K562 (cell line): ENCODE data around the gene TRMT2A. TPM values are rescaled to one million over a fixed set of nuclear protein-coding genes. Genes with fewer than 3 reads are reported as not detected.

Experiments used
- ELF2 ChIP-seq: fragments of 250-450 bp; sonication (Bioruptor Pico); IDR thresholded peaks from 2 replicates; pipeline ENCODE4 v1.5.0; 2021; ENCODE audit warnings: mild to moderate bottlenecking
- ELF4 ChIP-seq: fragments of 450-650 bp; formaldehyde crosslinking; IDR thresholded peaks from 2 replicates; pipeline ENCODE4 v1.4.0; 2022; ENCODE audit warnings: missing genetic modification characterization
- EP300 ChIP-seq: IDR thresholded peaks from 2 replicates; pipeline ENCODE4 v1.6.1; 2012; ENCODE audit warnings: low read length, improper control_type of control experiment
- ETV6 ChIP-seq, 3 experiments: fragments of 150-350 bp in 1 of 3; sonication (generic) in 1 of 3; formaldehyde crosslinking in 1 of 3; IDR thresholded peaks; 2 replicates each; pipeline versions ENCODE4 v1.6.1 to v1.8.0; 2014 to 2022; ENCODE audit warnings: borderline replicate concordance in 2 of 3, low read depth in 2 of 3, antibody characterized with exemption in 1 of 3, low read length in 1 of 3, mild to moderate bottlenecking in 1 of 3, missing genetic modification reagents in 1 of 3
- HEY1 ChIP-seq: fragments of 250-450 bp; sonication (Bioruptor Pico); IDR thresholded peaks from 2 replicates; pipeline ENCODE4 v1.5.0; 2020; ENCODE audit warnings: mild to moderate bottlenecking, moderate library complexity, borderline replicate concordance
- HMGN3 ChIP-seq: IDR thresholded peaks from 2 replicates; pipeline ENCODE4 v1.6.1; 2011; ENCODE audit warnings: borderline replicate concordance, low read depth, mild to moderate bottlenecking, mixed read lengths, low read length; ENCODE audit not compliant: insufficient read length; ENCODE audit errors: extremely low read depth
- IRF2 ChIP-seq: sonication (generic); formaldehyde crosslinking; IDR thresholded peaks from 2 replicates; pipeline ENCODE4 v1.8.1; 2022; ENCODE audit warnings: mild to moderate bottlenecking, missing genetic modification reagents
- KAT2B ChIP-seq: IDR thresholded peaks from one replicate; pipeline ENCODE4 v1.6.1; 2012; ENCODE audit warnings: low read depth, mild to moderate bottlenecking, control low read depth, inconsistent platforms, low read length, moderate library complexity
- KDM1A ChIP-seq, 2 experiments: fragments of 450-650 bp; IDR thresholded peaks; 2 replicates each; pipeline ENCODE4 v1.6.1; 2016; ENCODE audit warnings: mild to moderate bottlenecking in 2 of 2
- KDM2B ChIP-seq: fragments of 250-450 bp; sonication (Bioruptor Pico); IDR thresholded peaks from 2 replicates; pipeline ENCODE4 v1.8.0; 2021; ENCODE audit warnings: mild to moderate bottlenecking, moderate library complexity
- MAFK ChIP-seq: IDR thresholded peaks from 2 replicates; pipeline ENCODE4 v1.6.1; 2011; ENCODE audit warnings: low read length, improper control_type of control experiment
- MAZ ChIP-seq, 2 experiments: fragments of 450-650 bp in 1 of 2; sonication (generic) in 1 of 2; formaldehyde crosslinking; IDR thresholded peaks in 1 of 2; conservative IDR thresholded peaks in 1 of 2; 2 replicates each; pipeline versions ENCODE4 v1.4.0 to v1.5.0; 2020; ENCODE audit warnings: mild to moderate bottlenecking in 1 of 2, missing genetic modification reagents in 1 of 2
- MEF2D ChIP-seq: conservative IDR thresholded peaks from 2 replicates; pipeline ENCODE4 v1.6.1; 2016; ENCODE audit warnings: low read depth, missing genetic modification characterization, missing compliant biosample characterization
- MXD1 ChIP-seq: fragments of 250-450 bp; sonication (Bioruptor Pico); IDR thresholded peaks from 2 replicates; pipeline ENCODE4 v1.8.0; 2021; ENCODE audit warnings: borderline replicate concordance, mild to moderate bottlenecking, moderate library complexity; ENCODE audit not compliant: poor library complexity, severe bottlenecking
- MXI1 ChIP-seq: IDR thresholded peaks from 2 replicates; pipeline ENCODE4 v1.6.1; 2011; ENCODE audit warnings: low read depth, mild to moderate bottlenecking, improper control_type of control experiment, low read length
- POLR2AphosphoS5 ChIP-seq: IDR thresholded peaks from 2 replicates; pipeline ENCODE4 v1.6.1; 2011; ENCODE audit warnings: mild to moderate bottlenecking, low read depth, low read length, moderate library complexity; ENCODE audit not compliant: control insufficient read depth, insufficient read depth
- RAD21 ChIP-seq, 2 experiments: fragments of 250-450 bp in 1 of 2; fragments of 450-650 bp in 1 of 2; sonication (Bioruptor Pico) in 1 of 2; formaldehyde crosslinking in 1 of 2; IDR thresholded peaks in 1 of 2; conservative IDR thresholded peaks in 1 of 2; 2 replicates each; pipeline versions ENCODE4 v1.4.0 to v1.8.0; 2020 to 2022; ENCODE audit warnings: mild to moderate bottlenecking in 2 of 2, moderate library complexity in 1 of 2
- RAD51 ChIP-seq: fragments of 450-650 bp; IDR thresholded peaks from 2 replicates; pipeline ENCODE4 v1.7.1; 2016; ENCODE audit warnings: low read depth, mild to moderate bottlenecking, borderline replicate concordance
- RBM15 ChIP-seq: fragments of 200-400 bp; formaldehyde crosslinking; IDR thresholded peaks from 2 replicates; pipeline ENCODE4 v1.6.1; 2018; ENCODE audit warnings: mild to moderate bottlenecking, low read length, moderate library complexity; ENCODE audit not compliant: insufficient read depth
- TAL1 ChIP-seq: fragments of 450-650 bp; IDR thresholded peaks from 2 replicates; pipeline ENCODE4 v1.6.1; 2016; ENCODE audit warnings: mild to moderate bottlenecking
- YBX1 ChIP-seq: fragments of 450-650 bp; IDR thresholded peaks from 2 replicates; pipeline ENCODE4 v1.7.1; 2016; ENCODE audit warnings: mild to moderate bottlenecking
- ZNF12 ChIP-seq: sonication (generic); formaldehyde crosslinking; IDR thresholded peaks from 2 replicates; pipeline ENCODE4 v1.4.0; 2020; ENCODE audit warnings: mild to moderate bottlenecking, missing genetic modification reagents
- ZNF217 ChIP-seq: sonication (generic); formaldehyde crosslinking; IDR thresholded peaks from 2 replicates; pipeline ENCODE4 v1.8.0; 2022; ENCODE audit warnings: mild to moderate bottlenecking, missing genetic modification reagents
- ZNF764 ChIP-seq: fragments of 250-450 bp; sonication (Bioruptor Pico); IDR thresholded peaks from 2 replicates; pipeline ENCODE4 v1.4.0; 2020; ENCODE audit warnings: low read depth, mild to moderate bottlenecking, moderate library complexity
- ZSCAN32 ChIP-seq: fragments of 450-650 bp; formaldehyde crosslinking; IDR thresholded peaks from 2 replicates; pipeline ENCODE4 v1.4.0; 2020; ENCODE audit warnings: mild to moderate bottlenecking, moderate library complexity
- polyA plus RNA-seq, 8 experiments: library from polyadenylated mRNA; depleted of rRNA in 4 of 8; stranded (reverse) in 5 of 8; unstranded in 3 of 8; fragments of >200 nt; fragmentation: Nextera tagmentation in 2 of 8; fragmentation: Illumina TruSeq in 1 of 8; extraction: Ambion mirVana in 2 of 8; extraction: Trizol in 1 of 8; gene quantifications; 2 replicates each; pipeline versions ENCODE4 v1.2.1 to v1.2.3, GENCODE V29; 2011 to 2014; ENCODE audit warnings: inconsistent platforms in 1 of 8, missing spikeins in 1 of 8
- total RNA-seq, 7 experiments: library from RNA; depleted of rRNA in 6 of 7; stranded (reverse); fragments of >200 nt in 6 of 7; fragmentation: Illumina TruSeq in 2 of 7; extraction: Trizol in 2 of 7; gene quantifications; 2 replicates each; pipeline versions ENCODE4 v1.2.1 to v1.2.3, GENCODE V29; 2011 to 2021; ENCODE audit warnings: low replicate concordance in 1 of 7
- TF ChIP-seq, protein P1 (sequence below): IDR thresholded peaks from 2 replicates; pipeline ENCODE4 v1.6.1; 2014; ENCODE audit warnings: antibody characterized with exemption
- TF ChIP-seq, protein P2 (sequence below): sonication (generic); formaldehyde crosslinking; IDR thresholded peaks from 2 replicates; pipeline ENCODE4 v1.8.0; 2022; ENCODE audit warnings: mild to moderate bottlenecking, low read depth, missing genetic modification reagents

Gene TRMT2A
- total and polyA plus RNA-seq, 9 of the 15 experiments (the other 6 are each of a cell fraction or from before 2014, with no cell fraction given) = 1.6 to 265 (median 140) TPM

DNA sequence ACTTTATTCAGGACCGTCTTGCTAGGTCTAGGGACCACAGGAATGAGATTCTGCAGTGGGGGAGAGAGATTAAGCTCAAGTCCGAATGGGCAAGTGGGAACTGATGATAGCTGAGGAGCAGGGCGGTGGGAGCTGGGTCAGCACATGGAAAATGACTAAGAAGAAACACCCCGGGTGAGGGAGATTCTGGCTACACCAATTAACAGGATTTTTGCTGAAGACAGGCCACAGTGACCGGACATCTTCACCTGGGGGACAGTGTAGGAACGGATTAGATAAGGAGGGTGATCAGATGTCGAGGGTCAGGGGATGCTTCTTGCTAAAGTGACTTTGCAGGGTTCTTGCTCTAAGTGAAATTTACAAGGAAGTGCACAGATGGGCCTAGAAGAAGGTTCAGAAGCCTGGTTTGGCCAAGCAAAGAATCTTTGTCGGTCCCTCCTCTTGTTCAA is 45.5 kb downstream of the TRMT2A start (continued):
- TF ChIP-seq MXD1 (CRISPR knock-in tag) (peak; percentile 11), ELF2 (CRISPR knock-in tag) (no peak), RBM15 (no peak), MEF2D (tag) (0 out of 2 replicates have a peak, but pooled peaks have one; percentile 40), KDM1A (IDR thresholded peaks at IDR 0.05) (no peak), ZNF217 (no peak), HMGN3 (peak; percentile 36), MXI1 (no peak), HEY1 (CRISPR knock-in tag) (0 out of 2 replicates have a peak, but pooled peaks have one; percentile 58), ZSCAN32 (CRISPR knock-in tag) (no peak), RAD51 (no peak), MAFK (peak; percentile 55), ELF4 (CRISPR knock-in tag) (peak; percentile 86), RAD21 (CRISPR knock-in tag; conservative IDR thresholded peaks at IDR 0.05 in 1 of 2, IDR thresholded peaks at IDR 0.05 in 1 of 2) (peak in 1 of 2 experiments; percentile 24; a peak in 1 of 4 replicates), ETV6 (IDR thresholded peaks at IDR 0.05; ENCODE audit: borderline replicate concordance in 1 of 2, low read depth in 2 of 2, low read length in 1 of 2) (no peak), ETV6 (CRISPR knock-in tag; IDR thresholded peaks at IDR 0.05; ENCODE audit: borderline replicate concordance) (no peak), ZNF12 (CRISPR knock-in tag) (no peak), KDM2B (CRISPR knock-in tag) (0 out of 2 replicates have a peak, but pooled peaks have one; percentile 75), TAL1 (no peak), ZNF764 (CRISPR knock-in tag) (peak; percentile 32; the same call in 1 of the 2 replicates), POLR2AphosphoS5 (peak; percentile 47), IRF2 (CRISPR knock-in tag) (no peak), EP300 (peak; percentile 69; the same call in 1 of the 2 replicates), YBX1 (no peak), KAT2B (no peak), MAZ (CRISPR knock-in tag; conservative IDR thresholded peaks at IDR 0.05 in 1 of 2, IDR thresholded peaks at IDR 0.05 in 1 of 2) (peak in 1 of 2 experiments; percentile 47; a peak in 1 of 4 replicates)
- TF ChIP-seq, protein P1, sequence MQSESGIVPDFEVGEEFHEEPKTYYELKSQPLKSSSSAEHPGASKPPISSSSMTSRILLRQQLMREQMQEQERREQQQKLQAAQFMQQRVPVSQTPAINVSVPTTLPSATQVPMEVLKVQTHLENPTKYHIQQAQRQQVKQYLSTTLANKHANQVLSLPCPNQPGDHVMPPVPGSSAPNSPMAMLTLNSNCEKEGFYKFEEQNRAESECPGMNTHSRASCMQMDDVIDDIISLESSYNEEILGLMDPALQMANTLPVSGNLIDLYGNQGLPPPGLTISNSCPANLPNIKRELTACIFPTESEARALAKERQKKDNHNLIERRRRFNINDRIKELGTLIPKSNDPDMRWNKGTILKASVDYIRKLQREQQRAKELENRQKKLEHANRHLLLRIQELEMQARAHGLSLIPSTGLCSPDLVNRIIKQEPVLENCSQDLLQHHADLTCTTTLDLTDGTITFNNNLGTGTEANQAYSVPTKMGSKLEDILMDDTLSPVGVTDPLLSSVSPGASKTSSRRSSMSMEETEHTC = no peak
- TF ChIP-seq, protein P2, sequence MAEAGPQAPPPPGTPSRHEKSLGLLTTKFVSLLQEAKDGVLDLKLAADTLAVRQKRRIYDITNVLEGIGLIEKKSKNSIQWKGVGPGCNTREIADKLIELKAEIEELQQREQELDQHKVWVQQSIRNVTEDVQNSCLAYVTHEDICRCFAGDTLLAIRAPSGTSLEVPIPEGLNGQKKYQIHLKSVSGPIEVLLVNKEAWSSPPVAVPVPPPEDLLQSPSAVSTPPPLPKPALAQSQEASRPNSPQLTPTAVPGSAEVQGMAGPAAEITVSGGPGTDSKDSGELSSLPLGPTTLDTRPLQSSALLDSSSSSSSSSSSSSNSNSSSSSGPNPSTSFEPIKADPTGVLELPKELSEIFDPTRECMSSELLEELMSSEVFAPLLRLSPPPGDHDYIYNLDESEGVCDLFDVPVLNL = no peak
